Effector memory CD4-positive, alpha-beta T cell (primary cell): ENCODE data around the gene ELFN2.

Source experiments
- DNase-seq, 3 donors: peaks; one replicate each; pipeline ENCODE4 v3.0.0-alpha.2; 2020
- H3K27ac ChIP-seq: 2 replicates; pipeline ENCODE4 v1.7.0; 2013; ENCODE audit warnings: mild to moderate bottlenecking, low read length, moderate library complexity; ENCODE audit not compliant: insufficient read depth, poor library complexity, severe bottlenecking
- H3K27me3 ChIP-seq: replicated peaks from 2 replicates; pipeline ENCODE4 v1.7.0; 2013; ENCODE audit warnings: mild to moderate bottlenecking, low read length; ENCODE audit not compliant: insufficient read depth, control insufficient read depth, poor library complexity, severe bottlenecking
- H3K36me3 ChIP-seq: 2 replicates; pipeline ENCODE4 v1.7.0; 2013; ENCODE audit warnings: mild to moderate bottlenecking, low read length, moderate library complexity; ENCODE audit not compliant: control insufficient read depth, insufficient read depth
- H3K4me1 ChIP-seq: 2 replicates; pipeline ENCODE4 v1.7.0; 2013; ENCODE audit warnings: low read length, mild to moderate bottlenecking; ENCODE audit not compliant: control insufficient read depth, insufficient read depth, poor library complexity, severe bottlenecking
- H3K4me3 ChIP-seq: 2 replicates; pipeline ENCODE4 v1.7.0; 2013; ENCODE audit warnings: low read length, low read depth, mild to moderate bottlenecking; ENCODE audit not compliant: insufficient read depth, poor library complexity, severe bottlenecking
- H3K9me3 ChIP-seq: 2 replicates; pipeline ENCODE4 v1.7.0; 2013; ENCODE audit warnings: mild to moderate bottlenecking, low read length, moderate library complexity; ENCODE audit not compliant: control insufficient read depth

ELFN2 gene

GRCh38 chr22:37442135-37442534, 14.9 kb upstream of the ELFN2 start:
- no peak overlapping the region for H3K27ac ChIP-seq
- H3K4me1 ChIP-seq, result no peaks in the 10 kb centered on the region
- no peaks in the 10 kb centered on the region for H3K36me3 ChIP-seq
- H3K4me3 ChIP-seq, result no peak overlapping the region
- H3K9me3 ChIP-seq, result no peaks in the 10 kb centered on the region
- DNase-seq, result no peak
- no peaks in the 10 kb centered on the region for H3K27me3 ChIP-seq

GRCh38 chr22:37440875-37441274, 13.6 kb upstream of the ELFN2 start:
- Histone ChIP-seq H3K4me1 (no peaks in the 10 kb centered on the region), H3K9me3 (no peaks in the 10 kb centered on the region), H3K4me3 (no peak overlapping the region), H3K27me3 (no peaks in the 10 kb centered on the region), H3K36me3 (no peaks in the 10 kb centered on the region), H3K27ac (no peak overlapping the region)
- no peak for DNase-seq

- Histone ChIP-seq H3K4me3 (no peak overlapping the region), H3K27ac (no peak overlapping the region), H3K9me3 (no peaks in the 10 kb centered on the region), H3K27me3 (no peaks in the 10 kb centered on the region), H3K36me3 (no peaks in the 10 kb centered on the region), H3K4me1 (no peaks in the 10 kb centered on the region)
- no peak for DNase-seq
Observed at GRCh38 chr22:37439347-37439746, 12.1 kb upstream of the ELFN2 start.

GRCh38 chr22:37435970-37436603, 8.8 kb upstream of the ELFN2 start:
- no peaks in the 10 kb centered on the region for H3K4me1 ChIP-seq
- DNase-seq, result no peak
- H3K36me3 ChIP-seq, result no peaks in the 10 kb centered on the region
- no peaks in the 10 kb centered on the region for H3K9me3 ChIP-seq
- no peak overlapping the region for H3K4me3 ChIP-seq
- H3K27ac ChIP-seq, result no peak overlapping the region
- no peaks in the 10 kb centered on the region for H3K27me3 ChIP-seq

- DNase-seq, result no peak
- no peaks in the 10 kb centered on the region for H3K4me1 ChIP-seq
- H3K27me3 ChIP-seq, result peaks cover 2% of the 10 kb centered on the region
- no peak overlapping the region for H3K4me3 ChIP-seq
- H3K36me3 ChIP-seq, result no peaks in the 10 kb centered on the region
- H3K9me3 ChIP-seq, result no peaks in the 10 kb centered on the region
- no peak overlapping the region for H3K27ac ChIP-seq
Observed at GRCh38 chr22:37433786-37434185, 6.5 kb upstream of the ELFN2 start.

- Histone ChIP-seq H3K4me1 (peaks cover 6% of the 10 kb centered on the region), H3K27me3 (peaks cover 13% of the 10 kb centered on the region), H3K36me3 (no peaks in the 10 kb centered on the region), H3K27ac (no peak overlapping the region), H3K9me3 (no peaks in the 10 kb centered on the region), H3K4me3 (no peak overlapping the region)
- DNase-seq, result no peak
Observed at GRCh38 chr22:37432708-37433054, 5.4 kb upstream of the ELFN2 start.

GRCh38 chr22:37431801-37432707, 4.8 kb upstream of the ELFN2 start:
- Histone ChIP-seq H3K4me1 (peaks cover 6% of the 10 kb centered on the region), H3K27ac (no peak overlapping the region), H3K9me3 (no peaks in the 10 kb centered on the region), H3K27me3 (peaks cover 18% of the 10 kb centered on the region), H3K4me3 (no peak overlapping the region), H3K36me3 (no peaks in the 10 kb centered on the region)
- DNase-seq, result no peak

GRCh38 chr22:37431366-37431765, 4.1 kb upstream of the ELFN2 start:
- no peaks in the 10 kb centered on the region for H3K36me3 ChIP-seq
- H3K27me3 ChIP-seq, result peaks cover 25% of the 10 kb centered on the region
- DNase-seq, result no peak
- peaks cover 11% of the 10 kb centered on the region for H3K4me1 ChIP-seq
- H3K9me3 ChIP-seq, result no peaks in the 10 kb centered on the region
- H3K4me3 ChIP-seq, result no peak overlapping the region
- no peak overlapping the region for H3K27ac ChIP-seq

- Histone ChIP-seq H3K9me3 (no peaks in the 10 kb centered on the region), H3K36me3 (no peaks in the 10 kb centered on the region), H3K27me3 (peaks cover 28% of the 10 kb centered on the region), H3K27ac (no peak overlapping the region), H3K4me1 (peaks cover 11% of the 10 kb centered on the region), H3K4me3 (no peak overlapping the region)
- no peak for DNase-seq
Observed at GRCh38 chr22:37430941-37431340, 3.7 kb upstream of the ELFN2 start.
